ENCODE data around the gene NELFA.

DNA sequence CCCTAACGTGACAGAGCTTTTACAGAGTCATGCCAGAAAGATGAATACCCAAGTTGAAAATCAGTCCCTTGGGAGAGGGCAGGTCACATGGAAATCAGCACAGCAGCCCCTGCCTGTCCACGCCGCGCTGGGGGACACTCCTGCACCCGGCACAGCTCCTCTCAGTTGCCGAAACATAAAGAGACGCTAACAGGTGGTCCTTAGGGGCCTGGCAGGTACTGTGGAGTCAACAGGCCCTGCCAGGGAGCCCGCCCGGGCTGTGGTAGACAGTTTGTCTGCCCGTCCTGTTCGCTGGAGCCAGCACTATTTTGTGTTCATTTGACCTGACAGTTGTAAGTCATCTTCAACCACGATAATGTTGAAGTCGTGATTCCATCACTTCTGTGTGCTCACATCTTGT, 30.5 kb downstream of the NELFA start:
- TF ChIP-seq, protein P1, sequence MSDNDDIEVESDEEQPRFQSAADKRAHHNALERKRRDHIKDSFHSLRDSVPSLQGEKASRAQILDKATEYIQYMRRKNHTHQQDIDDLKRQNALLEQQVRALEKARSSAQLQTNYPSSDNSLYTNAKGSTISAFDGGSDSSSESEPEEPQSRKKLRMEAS (IDR thresholded peaks at IDR 0.05), result no peak
- no peak for TF ChIP-seq CTCF (IDR thresholded peaks at IDR 0.05 in 2 of 3, conservative IDR thresholded peaks at IDR 0.05 in 1 of 3; ENCODE audit: borderline replicate concordance in 1 of 3, insufficient read depth in 1 of 3, low read depth in 2 of 3, low read length in 2 of 3)
- TF ChIP-seq, protein P2, sequence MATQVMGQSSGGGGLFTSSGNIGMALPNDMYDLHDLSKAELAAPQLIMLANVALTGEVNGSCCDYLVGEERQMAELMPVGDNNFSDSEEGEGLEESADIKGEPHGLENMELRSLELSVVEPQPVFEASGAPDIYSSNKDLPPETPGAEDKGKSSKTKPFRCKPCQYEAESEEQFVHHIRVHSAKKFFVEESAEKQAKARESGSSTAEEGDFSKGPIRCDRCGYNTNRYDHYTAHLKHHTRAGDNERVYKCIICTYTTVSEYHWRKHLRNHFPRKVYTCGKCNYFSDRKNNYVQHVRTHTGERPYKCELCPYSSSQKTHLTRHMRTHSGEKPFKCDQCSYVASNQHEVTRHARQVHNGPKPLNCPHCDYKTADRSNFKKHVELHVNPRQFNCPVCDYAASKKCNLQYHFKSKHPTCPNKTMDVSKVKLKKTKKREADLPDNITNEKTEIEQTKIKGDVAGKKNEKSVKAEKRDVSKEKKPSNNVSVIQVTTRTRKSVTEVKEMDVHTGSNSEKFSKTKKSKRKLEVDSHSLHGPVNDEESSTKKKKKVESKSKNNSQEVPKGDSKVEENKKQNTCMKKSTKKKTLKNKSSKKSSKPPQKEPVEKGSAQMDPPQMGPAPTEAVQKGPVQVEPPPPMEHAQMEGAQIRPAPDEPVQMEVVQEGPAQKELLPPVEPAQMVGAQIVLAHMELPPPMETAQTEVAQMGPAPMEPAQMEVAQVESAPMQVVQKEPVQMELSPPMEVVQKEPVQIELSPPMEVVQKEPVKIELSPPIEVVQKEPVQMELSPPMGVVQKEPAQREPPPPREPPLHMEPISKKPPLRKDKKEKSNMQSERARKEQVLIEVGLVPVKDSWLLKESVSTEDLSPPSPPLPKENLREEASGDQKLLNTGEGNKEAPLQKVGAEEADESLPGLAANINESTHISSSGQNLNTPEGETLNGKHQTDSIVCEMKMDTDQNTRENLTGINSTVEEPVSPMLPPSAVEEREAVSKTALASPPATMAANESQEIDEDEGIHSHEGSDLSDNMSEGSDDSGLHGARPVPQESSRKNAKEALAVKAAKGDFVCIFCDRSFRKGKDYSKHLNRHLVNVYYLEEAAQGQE (IDR thresholded peaks at IDR 0.05; ENCODE audit: low read depth), result no peak
- TF ChIP-seq SP1 (IDR thresholded peaks at IDR 0.05; ENCODE audit: low read depth), result no peak
- no peak for TF ChIP-seq EZH2phosphoT487 (IDR thresholded peaks at IDR 0.05; ENCODE audit: borderline replicate concordance)
- no peak for TF ChIP-seq EZH2 (IDR thresholded peaks at IDR 0.05)
- TF ChIP-seq ELF1 (IDR thresholded peaks at IDR 0.05; ENCODE audit: borderline replicate concordance, low read depth), result no peak
- no peak for TF ChIP-seq POLR2A (IDR thresholded peaks at IDR 0.05; ENCODE audit: borderline replicate concordance, extremely low read depth, insufficient read depth, insufficient read length)
- TF ChIP-seq POLR2AphosphoS5 (IDR thresholded peaks at IDR 0.05; ENCODE audit: low read depth, low read length), result no peak
- TF ChIP-seq FOSL1 (IDR thresholded peaks at IDR 0.05; ENCODE audit: low read depth), result no peak

Measured in HCT116 (cell line).